Hematopoietic multipotent progenitor cell (in vitro differentiated cells): ENCODE data around the gene AKAP13. TPM values are rescaled to one million over a fixed set of nuclear protein-coding genes. Genes with fewer than 3 reads are reported as not detected.
A peak's percentile ranks its signal among the peaks of the same experiment; 100 is the strongest.
"Not testable (repeated sequence)": the region's sequence is repeated elsewhere in the genome, so short reads cannot be mapped to it uniquely, and the experiment has no call there.

Experiments
- DNase-seq, 3 donors: peaks; one replicate each; pipeline ENCODE4 v3.0.0-alpha.2; 2011 to 2015; ENCODE audit warnings: low read depth in 2 of 3, low spot score in 2 of 3
- small RNA-seq: library from RNA; depleted of rRNA; stranded (forward); fragments of <200 nt; gene quantifications from one replicate; pipeline ENCODE3, GENCODE V24; 2012
- total RNA-seq: library from RNA; depleted of rRNA; stranded (reverse); fragments of >200 nt; gene quantifications from one replicate; pipeline ENCODE4 v1.2.3, GENCODE V29; 2012

AKAP13 gene
- total RNA-seq, 1 donor: 163 TPM

DNA sequence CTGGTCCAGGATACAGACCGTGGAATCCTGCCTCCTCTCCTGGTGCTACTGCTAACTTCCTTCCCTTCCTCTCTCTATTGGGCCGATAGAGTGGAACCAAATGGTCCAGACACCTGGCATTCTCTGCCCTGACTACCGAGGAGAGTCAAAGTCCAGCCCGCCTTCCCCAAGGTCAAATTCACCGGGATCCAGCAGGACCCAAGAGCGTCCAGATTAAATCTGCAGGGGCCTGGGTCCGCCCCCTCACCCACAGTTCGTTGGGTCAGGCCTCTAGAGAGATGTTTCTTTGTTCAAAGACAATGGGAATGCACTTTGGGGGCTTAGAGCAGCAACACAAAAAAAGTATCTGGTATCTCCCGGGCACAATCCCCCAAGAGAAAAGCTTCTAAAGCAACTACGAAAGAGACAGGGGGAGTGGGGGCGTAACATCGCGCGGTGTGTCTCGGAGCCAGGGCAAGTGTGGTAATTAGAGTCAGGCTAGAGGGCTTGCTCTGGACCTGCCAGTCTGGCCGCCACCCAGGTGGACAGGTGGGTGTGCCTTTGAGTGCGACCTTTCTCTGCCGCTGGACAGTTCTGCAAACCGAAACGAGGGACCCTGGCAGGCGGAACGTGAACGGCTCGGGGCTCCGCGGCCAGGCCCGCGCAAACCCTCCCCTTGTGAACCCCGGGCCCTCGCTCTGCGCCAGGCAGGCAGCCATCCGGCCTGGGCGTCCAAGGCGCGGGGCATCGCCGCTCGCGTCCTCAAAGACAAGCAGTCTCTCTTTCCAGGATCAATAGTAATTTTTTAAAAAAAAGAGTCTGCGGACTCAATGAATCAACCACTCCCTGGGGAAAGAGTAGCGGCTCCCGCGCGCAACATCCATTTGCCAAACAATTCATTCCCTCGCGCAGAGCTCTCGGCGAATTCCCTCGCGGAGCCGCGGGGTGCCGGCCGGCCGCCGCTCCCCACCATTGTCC lies 413.5 kb downstream of the AKAP13 start:
- peak in 2 of 3 donors; percentile 23 to 39 for DNase-seq

DNA sequence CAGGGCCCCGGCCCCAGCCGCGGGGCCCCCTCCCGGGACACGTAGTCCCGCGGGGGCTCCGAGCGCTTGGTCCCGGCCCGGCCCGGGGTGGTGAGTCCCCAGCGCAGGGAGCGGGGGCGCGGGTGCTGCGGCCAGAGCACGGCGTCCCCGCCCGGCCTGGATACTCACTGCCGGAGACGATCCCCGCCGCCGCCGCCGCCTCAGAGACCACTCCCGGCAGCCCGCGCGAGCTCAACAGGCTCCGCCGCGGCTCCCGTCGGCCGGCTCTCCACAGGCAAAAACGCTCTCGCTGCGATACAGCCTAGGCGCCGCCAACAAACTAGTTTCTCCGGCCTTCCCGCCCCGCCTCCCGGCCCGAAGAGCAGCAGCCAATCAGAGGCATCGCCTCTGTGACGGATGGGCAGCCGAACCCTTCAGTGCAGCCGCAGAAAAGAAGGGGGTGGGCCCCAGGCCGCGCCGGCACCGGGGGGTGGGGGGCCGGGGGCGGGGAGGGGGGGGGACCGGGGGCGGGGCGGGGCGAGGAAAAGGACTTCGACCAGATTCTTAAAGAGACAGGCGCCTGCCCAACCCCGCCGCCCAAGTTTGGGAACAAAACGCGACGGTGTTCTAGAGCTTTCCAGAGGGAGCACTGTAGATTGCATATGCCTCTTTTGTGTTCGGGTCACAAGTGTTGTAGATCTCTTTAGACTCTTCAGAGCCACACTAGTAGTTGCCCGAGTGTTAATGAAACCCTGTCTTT lies 414.4 kb downstream of the AKAP13 start, which contains the start of gene KLHL25:
Gene KLHL25 (minus strand): TSS at position 328 of the 739 bp plus-strand sequence. CDS start 25,115 bp downstream, outside the sequence.
- DNase-seq: peak; percentile 84 to 96 (median 94)

DNA sequence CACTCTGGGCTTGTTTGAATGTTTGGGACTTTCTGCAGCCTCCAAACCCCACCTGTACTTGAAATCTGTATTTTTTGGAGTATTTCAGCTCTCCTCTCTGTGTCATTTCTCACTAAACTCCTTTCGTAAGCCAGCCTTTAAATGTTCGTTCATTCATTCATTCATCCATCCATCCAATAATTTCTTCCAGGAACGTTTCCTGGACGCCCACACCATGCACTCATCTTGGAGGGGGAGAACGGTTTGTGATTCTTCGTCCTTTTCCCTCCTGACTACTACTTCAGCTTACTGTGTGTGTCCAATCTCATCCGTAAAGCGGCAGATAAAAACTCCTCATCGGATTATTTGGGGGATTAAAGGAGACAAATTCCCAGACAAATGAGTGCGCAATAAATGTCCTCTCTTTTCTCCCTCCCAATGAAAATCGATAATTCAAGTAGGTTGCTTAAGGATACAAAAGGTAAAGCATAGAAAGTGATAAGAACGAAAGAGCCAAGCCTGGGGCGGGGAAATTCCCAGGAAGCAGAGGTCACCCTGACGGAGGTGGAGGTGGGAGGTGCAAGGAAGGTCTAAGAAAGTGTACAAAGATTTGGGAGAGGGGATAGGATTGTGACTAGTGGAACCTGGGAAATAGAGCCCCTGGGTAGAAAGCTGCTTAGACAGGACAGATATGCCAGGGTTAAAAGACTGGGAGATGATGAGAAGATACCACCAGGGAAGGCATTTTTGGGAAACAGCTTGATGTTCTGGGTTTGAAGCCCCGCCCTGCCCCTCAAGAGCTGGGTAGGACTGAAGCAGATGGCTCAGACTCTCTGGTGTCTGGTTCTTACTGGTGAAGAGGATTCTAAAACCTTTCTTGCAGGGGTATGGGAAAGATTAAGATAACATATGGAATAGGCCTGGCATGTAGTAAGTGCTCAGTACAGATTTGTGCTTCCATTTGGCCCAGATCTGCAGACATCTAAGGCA lies 415.2 kb downstream of the AKAP13 start:
- no peak for DNase-seq

DNA sequence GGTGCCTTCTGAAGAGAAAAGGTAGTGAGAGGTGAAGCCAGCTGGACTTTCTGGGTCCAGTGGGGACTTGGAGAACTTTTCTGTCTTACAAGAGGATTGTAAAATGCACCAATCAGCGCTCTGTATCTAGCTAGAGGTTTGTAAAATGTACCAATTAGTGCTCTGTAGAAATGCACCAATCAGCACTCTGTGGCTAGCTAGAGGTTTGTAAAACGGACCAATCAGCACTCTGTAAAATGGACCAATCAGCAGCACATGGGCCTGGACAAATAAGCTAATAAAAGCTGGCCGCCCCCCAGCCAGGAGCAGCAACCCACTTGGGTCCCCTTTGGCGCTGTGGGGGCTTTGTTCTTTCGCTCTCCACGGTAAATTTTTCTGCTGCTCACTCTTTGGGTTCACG lies 416.0 kb downstream of the AKAP13 start:
- not testable (repeated sequence) for DNase-seq

Small RNA genes within 50 kb of the gene (small RNA-seq; reads per million reads assigned to genes)
- gene AC021739.1: not detected
- gene MIR1276: 0.20 reads per million
- not detected for gene RNU6-1280P
- gene RNU7-79P: not detected
